Neural cell (in vitro differentiated cells): ENCODE measurements around the gene TESK1. TPM values are rescaled to one million over a fixed set of nuclear protein-coding genes. Genes with fewer than 3 reads are reported as not detected.

Experiments used
- H2AFZ ChIP-seq: fragments of 200-600, 300-800 bp; sonication (generic), shearing (Covaris generic); 2 replicates; pipeline ENCODE4 v1.6.0; 2014; ENCODE audit warnings: low read depth, mild to moderate bottlenecking, antibody characterized with exemption, low read length, moderate library complexity
- H3F3A ChIP-seq: fragments of 200-600 bp; shearing (Covaris generic); 2 replicates; pipeline ENCODE4 v1.6.1; 2016; ENCODE audit warnings: mild to moderate bottlenecking, moderate library complexity, mixed read lengths, antibody characterized with exemption, low read length; ENCODE audit not compliant: insufficient read depth, poor library complexity, severe bottlenecking
- H3K27ac ChIP-seq: fragments of 200-600, 300-800 bp; sonication (generic), shearing (Covaris generic); 2 replicates; pipeline ENCODE4 v1.5.1; 2014; ENCODE audit warnings: mild to moderate bottlenecking, low read length, moderate library complexity
- H3K27me3 ChIP-seq: fragments of 300-800, 200-600 bp; sonication (generic), shearing (Covaris generic); 2 replicates; pipeline ENCODE4 v1.6.0; 2014; ENCODE audit warnings: mild to moderate bottlenecking, low read depth, low read length, moderate library complexity; ENCODE audit not compliant: insufficient read depth
- H3K36me3 ChIP-seq: fragments of 300-800, 200-600 bp; sonication (generic), shearing (Covaris generic); 2 replicates; pipeline ENCODE4 v1.5.1; 2014; ENCODE audit warnings: mild to moderate bottlenecking, antibody characterized with exemption, low read length, moderate library complexity; ENCODE audit not compliant: insufficient read depth
- H3K4me2 ChIP-seq: fragments of 300-800, 200-600 bp; sonication (generic), shearing (Covaris generic); 2 replicates; pipeline ENCODE4 v1.6.0; 2014; ENCODE audit warnings: mild to moderate bottlenecking, low read length
- H3K4me3 ChIP-seq: fragments of 300-800, 200-600 bp; sonication (generic), shearing (Covaris generic); 2 replicates; pipeline ENCODE4 v1.5.1; 2014; ENCODE audit warnings: mild to moderate bottlenecking, low read length, moderate library complexity
- H3K79me2 ChIP-seq: fragments of 200-600 bp; shearing (Covaris generic); replicated peaks from 2 replicates; pipeline ENCODE4 v1.6.0; 2014; ENCODE audit warnings: mild to moderate bottlenecking, low read length, moderate library complexity; ENCODE audit not compliant: insufficient read depth
- H3K9ac ChIP-seq: fragments of 300-800, 200-600 bp; sonication (generic), shearing (Covaris generic); 2 replicates; pipeline ENCODE4 v1.6.1; 2016; ENCODE audit warnings: mild to moderate bottlenecking, low read length, mixed read lengths
- H3K9me2 ChIP-seq: fragments of 200-600 bp; shearing (Covaris generic); 2 replicates; pipeline ENCODE4 v1.6.1; 2016; ENCODE audit warnings: mild to moderate bottlenecking, low read length, mixed read lengths; ENCODE audit not compliant: insufficient read depth
- H3K9me3 ChIP-seq: fragments of 200-600, 300-800 bp; sonication (generic), shearing (Covaris generic); 2 replicates; pipeline ENCODE4 v1.6.1; 2016; ENCODE audit warnings: mild to moderate bottlenecking, mixed run types, low read length, moderate library complexity, mixed read lengths
- H4K20me1 ChIP-seq: fragments of 200-600 bp; shearing (Covaris generic); 2 replicates; pipeline ENCODE4 v1.6.1; 2016; ENCODE audit warnings: mild to moderate bottlenecking, mixed run types; ENCODE audit not compliant: insufficient read depth
- EP300 ChIP-seq: fragments of 450-650 bp; conservative IDR thresholded peaks from 2 replicates; pipeline ENCODE4 v1.6.1; 2014; ENCODE audit warnings: antibody characterized with exemption, mild to moderate bottlenecking, moderate library complexity; ENCODE audit not compliant: poor library complexity, severe bottlenecking
- EZH2 ChIP-seq: fragments of 200-600, 300-800 bp; shearing (Covaris generic), sonication (generic); IDR thresholded peaks from 2 replicates; pipeline ENCODE4 v1.6.1; 2014; ENCODE audit warnings: antibody characterized with exemption, low read length, borderline replicate concordance, mild to moderate bottlenecking; ENCODE audit not compliant: insufficient read depth, poor library complexity, severe bottlenecking
- MXI1 ChIP-seq: fragments of 450-650 bp; conservative IDR thresholded peaks from 2 replicates; pipeline ENCODE4 v1.6.1; 2014; ENCODE audit warnings: antibody characterized with exemption, mild to moderate bottlenecking; ENCODE audit not compliant: poor library complexity, severe bottlenecking
- POLR2AphosphoS5 ChIP-seq: IDR thresholded peaks from 2 replicates; pipeline ENCODE4 v1.6.1; 2012
- RAD21 ChIP-seq: fragments of 450-650 bp; conservative IDR thresholded peaks from 2 replicates; pipeline ENCODE4 v1.6.1; 2014; ENCODE audit warnings: antibody characterized with exemption, mild to moderate bottlenecking, moderate library complexity
- SMC3 ChIP-seq: fragments of 450-650 bp; conservative IDR thresholded peaks from 2 replicates; pipeline ENCODE4 v1.6.1; 2014; ENCODE audit warnings: antibody characterized with exemption, mild to moderate bottlenecking, moderate library complexity; ENCODE audit not compliant: poor library complexity
- TAF1 ChIP-seq: IDR thresholded peaks from 2 replicates; pipeline ENCODE4 v1.6.1; 2012; ENCODE audit warnings: low read depth
- polyA plus RNA-seq: library from polyadenylated mRNA; depleted of rRNA; stranded (reverse); fragments of >200 nt; gene quantifications from 2 replicates; pipeline ENCODE4 v1.2.3, GENCODE V29; 2014
- TF ChIP-seq, protein P1 (sequence below): IDR thresholded peaks from 2 replicates; pipeline ENCODE4 v1.6.1; 2012; ENCODE audit warnings: borderline replicate concordance
- TF ChIP-seq, protein P2 (sequence below): fragments of 450-650 bp; IDR thresholded peaks from 2 replicates; pipeline ENCODE4 v1.5.1; 2014; ENCODE audit warnings: antibody characterized with exemption, mild to moderate bottlenecking, moderate library complexity; ENCODE audit not compliant: poor library complexity, severe bottlenecking

The TESK1 gene
- polyA plus RNA-seq, 1 donor from 2014 or later: 37.9 TPM

DNA sequence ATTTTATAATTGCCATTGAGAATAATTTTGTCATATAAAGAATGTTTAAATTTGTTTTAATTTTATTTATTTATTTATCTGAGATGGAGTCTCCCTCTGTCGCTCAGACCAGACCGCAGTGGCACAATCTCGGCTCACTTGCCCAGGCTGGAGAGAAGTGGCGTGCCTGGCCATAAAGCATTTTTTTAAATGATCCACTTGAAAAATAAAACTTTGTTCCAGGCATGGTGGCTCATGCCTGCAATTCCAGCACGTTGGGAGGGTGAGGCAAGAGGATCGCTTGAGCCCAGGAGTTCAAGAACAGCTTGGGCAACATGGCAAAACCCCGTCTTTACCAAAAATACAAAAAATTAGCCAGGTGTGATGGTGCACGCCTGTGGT lies 47.8 kb downstream of the TESK1 start:
- no peak overlapping the region for H3K27ac ChIP-seq
- H2AFZ ChIP-seq: no peak overlapping the region
- no peak overlapping the region for H3K4me3 ChIP-seq
- no peaks in the 10 kb centered on the region for H3K9me3 ChIP-seq
- H3K9me2 ChIP-seq: no peaks in the 10 kb centered on the region
- H3F3A ChIP-seq: no peaks in the 10 kb centered on the region
- H3K4me2 ChIP-seq: no peak overlapping the region
- no peaks in the 10 kb centered on the region for H4K20me1 ChIP-seq
- no peaks in the 10 kb centered on the region for H3K36me3 ChIP-seq
- H3K79me2 ChIP-seq: no peaks in the 10 kb centered on the region
- TF ChIP-seq SMC3: no peak
- no peak for TF ChIP-seq EZH2
- TF ChIP-seq TAF1: no peak
- TF ChIP-seq, protein P1, sequence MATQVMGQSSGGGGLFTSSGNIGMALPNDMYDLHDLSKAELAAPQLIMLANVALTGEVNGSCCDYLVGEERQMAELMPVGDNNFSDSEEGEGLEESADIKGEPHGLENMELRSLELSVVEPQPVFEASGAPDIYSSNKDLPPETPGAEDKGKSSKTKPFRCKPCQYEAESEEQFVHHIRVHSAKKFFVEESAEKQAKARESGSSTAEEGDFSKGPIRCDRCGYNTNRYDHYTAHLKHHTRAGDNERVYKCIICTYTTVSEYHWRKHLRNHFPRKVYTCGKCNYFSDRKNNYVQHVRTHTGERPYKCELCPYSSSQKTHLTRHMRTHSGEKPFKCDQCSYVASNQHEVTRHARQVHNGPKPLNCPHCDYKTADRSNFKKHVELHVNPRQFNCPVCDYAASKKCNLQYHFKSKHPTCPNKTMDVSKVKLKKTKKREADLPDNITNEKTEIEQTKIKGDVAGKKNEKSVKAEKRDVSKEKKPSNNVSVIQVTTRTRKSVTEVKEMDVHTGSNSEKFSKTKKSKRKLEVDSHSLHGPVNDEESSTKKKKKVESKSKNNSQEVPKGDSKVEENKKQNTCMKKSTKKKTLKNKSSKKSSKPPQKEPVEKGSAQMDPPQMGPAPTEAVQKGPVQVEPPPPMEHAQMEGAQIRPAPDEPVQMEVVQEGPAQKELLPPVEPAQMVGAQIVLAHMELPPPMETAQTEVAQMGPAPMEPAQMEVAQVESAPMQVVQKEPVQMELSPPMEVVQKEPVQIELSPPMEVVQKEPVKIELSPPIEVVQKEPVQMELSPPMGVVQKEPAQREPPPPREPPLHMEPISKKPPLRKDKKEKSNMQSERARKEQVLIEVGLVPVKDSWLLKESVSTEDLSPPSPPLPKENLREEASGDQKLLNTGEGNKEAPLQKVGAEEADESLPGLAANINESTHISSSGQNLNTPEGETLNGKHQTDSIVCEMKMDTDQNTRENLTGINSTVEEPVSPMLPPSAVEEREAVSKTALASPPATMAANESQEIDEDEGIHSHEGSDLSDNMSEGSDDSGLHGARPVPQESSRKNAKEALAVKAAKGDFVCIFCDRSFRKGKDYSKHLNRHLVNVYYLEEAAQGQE: no peak
- TF ChIP-seq RAD21: no peak
- TF ChIP-seq POLR2AphosphoS5: no peak
- TF ChIP-seq, protein P2, sequence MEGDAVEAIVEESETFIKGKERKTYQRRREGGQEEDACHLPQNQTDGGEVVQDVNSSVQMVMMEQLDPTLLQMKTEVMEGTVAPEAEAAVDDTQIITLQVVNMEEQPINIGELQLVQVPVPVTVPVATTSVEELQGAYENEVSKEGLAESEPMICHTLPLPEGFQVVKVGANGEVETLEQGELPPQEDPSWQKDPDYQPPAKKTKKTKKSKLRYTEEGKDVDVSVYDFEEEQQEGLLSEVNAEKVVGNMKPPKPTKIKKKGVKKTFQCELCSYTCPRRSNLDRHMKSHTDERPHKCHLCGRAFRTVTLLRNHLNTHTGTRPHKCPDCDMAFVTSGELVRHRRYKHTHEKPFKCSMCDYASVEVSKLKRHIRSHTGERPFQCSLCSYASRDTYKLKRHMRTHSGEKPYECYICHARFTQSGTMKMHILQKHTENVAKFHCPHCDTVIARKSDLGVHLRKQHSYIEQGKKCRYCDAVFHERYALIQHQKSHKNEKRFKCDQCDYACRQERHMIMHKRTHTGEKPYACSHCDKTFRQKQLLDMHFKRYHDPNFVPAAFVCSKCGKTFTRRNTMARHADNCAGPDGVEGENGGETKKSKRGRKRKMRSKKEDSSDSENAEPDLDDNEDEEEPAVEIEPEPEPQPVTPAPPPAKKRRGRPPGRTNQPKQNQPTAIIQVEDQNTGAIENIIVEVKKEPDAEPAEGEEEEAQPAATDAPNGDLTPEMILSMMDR: no peak
- TF ChIP-seq MXI1: no peak
- no peaks in the 10 kb centered on the region for H3K27me3 ChIP-seq
- no peak overlapping the region for H3K9ac ChIP-seq

DNA sequence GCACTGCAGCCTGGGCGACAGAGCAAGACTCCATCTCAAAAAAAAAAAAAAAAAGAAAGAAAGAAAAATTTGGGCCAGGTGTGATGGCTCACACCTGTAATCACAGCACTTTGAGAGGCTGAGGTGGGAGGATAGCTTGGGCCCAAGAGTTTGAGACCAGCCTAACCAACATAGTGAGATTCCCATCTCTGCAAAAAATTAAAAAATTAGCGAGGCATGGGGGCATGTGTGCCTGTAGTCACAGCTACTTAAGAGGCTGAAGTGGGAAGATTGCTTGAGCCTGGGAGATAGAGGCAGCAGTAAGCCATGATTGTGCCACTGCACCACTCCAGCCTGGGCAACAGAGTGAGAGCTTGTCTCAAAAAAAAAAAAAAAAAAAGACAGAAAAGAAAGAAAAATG lies 48.5 kb downstream of the TESK1 start:
- no peaks in the 10 kb centered on the region for H3K79me2 ChIP-seq
- H3K9me2 ChIP-seq: no peaks in the 10 kb centered on the region
- no peak overlapping the region for H3K4me2 ChIP-seq
- H3K27me3 ChIP-seq: no peaks in the 10 kb centered on the region
- H3K27ac ChIP-seq: no peak overlapping the region
- no peaks in the 10 kb centered on the region for H3K36me3 ChIP-seq
- no peak overlapping the region for H3K9ac ChIP-seq
- H3F3A ChIP-seq: no peaks in the 10 kb centered on the region
- no peak overlapping the region for H3K4me3 ChIP-seq
- no peak overlapping the region for H2AFZ ChIP-seq
- no peaks in the 10 kb centered on the region for H3K9me3 ChIP-seq
- no peak for TF ChIP-seq SMC3
- no peak for TF ChIP-seq EZH2
- TF ChIP-seq TAF1: no peak
- TF ChIP-seq MXI1: no peak
- TF ChIP-seq RAD21: no peak
- TF ChIP-seq, protein P1: no peak
- no peak for TF ChIP-seq POLR2AphosphoS5
- no peak for TF ChIP-seq EP300
- TF ChIP-seq, protein P2: no peak
- H4K20me1 ChIP-seq: no peaks in the 10 kb centered on the region
